Middle frontal gyrus (tissue), 1 donor: ENCODE measurements around the gene ATG4A.

Source experiments
- DNase-seq: peaks from one replicate; pipeline ENCODE4 v3.0.0-alpha.2; 2015; ENCODE audit warnings: low spot score; ENCODE audit errors: extremely low spot score

ATG4A gene

DNA sequence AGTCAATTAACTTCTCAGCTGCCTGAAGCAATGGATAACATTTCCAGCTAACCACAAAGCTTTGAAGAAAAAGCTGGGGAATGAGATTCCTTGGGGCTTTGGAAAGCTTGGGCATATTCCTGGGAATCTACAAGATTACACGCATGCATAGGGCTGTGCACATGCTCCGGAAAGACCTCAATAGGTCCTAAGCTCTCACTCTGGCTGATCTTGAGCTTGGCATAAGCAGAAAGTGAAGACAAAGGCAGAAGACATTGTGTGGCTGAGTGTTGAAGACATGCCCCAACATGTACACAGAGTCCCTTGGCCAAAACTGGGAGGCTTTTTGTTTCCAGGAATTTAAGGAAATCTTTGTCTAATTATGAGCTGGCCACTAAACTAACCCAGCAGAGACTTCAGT, 31.2 kb downstream of the ATG4A start:
- no peak for DNase-seq

DNA sequence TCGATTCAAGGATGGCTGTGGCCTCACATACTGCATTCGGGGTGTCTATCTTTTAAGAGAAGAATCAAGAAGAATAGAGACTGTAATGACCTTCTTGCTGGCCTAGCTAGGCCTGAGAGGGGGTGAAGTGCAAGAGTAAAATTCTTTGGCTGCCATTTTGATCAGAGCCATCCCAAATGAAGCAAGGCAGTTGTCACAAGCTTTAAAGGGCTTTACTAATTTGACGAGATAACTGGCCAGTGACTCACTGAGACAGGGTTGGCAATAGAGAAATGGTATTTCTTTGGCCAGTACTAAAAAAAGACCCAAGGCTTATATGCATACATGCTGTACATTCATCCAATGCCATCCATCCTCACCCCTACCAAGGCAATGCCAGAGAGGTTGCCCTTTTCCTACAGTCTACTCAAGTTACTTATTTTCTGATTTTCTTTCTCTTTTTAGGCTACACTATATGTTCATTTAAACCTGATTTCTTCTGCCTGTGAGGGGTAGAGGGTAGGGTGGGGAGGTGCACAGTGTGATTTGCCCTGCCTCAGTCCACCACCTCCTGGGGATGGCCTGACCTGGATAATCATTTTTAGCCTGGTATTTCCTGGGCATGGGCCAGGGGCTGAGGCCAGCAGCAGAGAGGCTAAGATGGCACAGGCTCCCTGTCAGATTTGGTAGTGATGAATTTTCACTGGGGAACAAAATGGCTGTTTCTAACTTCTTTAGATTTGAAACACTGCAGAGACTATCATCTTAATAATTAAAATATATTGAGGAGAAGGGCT, 32.2 kb downstream of the ATG4A start:
- DNase-seq = no peak

DNA sequence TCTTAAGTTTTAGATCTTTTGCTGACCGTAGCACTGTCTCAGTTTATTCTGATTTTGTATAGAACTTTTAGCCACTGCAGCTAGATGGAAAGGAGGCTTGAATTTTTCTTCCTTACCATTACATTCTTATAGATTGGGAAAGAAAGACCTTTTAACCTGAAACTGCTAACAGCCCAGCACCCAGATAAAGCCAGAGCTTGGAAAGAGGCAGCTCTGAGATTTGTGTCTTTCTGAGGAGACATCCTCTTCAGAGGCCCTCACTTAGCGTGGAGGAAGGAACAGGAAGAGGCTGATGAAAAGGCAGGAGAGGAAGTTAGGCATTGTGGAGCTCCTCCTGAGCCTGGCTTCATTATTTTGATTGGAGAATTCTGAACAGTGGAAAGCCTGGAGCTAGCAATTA, 35.1 kb downstream of the ATG4A start:
- DNase-seq = no peak

DNA sequence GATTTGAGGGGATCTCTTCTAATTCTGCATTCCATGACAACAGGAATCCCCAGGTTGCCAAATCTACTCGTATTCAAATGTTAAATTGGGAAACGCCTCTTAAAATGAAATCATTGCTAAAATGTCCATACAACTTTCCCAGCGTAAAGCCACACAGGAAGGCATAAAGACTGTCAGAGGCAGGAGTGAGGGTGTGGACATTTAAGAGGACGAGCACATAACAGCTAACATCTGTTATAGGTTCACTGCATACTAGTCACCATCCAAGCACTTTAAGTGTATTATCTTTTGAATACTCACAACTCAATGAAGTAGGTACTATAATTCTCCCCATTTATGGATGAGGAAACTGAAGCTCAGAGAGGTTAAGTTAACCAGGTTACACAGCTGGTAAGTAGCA, 35.6 kb downstream of the ATG4A start:
- DNase-seq = no peak

DNA sequence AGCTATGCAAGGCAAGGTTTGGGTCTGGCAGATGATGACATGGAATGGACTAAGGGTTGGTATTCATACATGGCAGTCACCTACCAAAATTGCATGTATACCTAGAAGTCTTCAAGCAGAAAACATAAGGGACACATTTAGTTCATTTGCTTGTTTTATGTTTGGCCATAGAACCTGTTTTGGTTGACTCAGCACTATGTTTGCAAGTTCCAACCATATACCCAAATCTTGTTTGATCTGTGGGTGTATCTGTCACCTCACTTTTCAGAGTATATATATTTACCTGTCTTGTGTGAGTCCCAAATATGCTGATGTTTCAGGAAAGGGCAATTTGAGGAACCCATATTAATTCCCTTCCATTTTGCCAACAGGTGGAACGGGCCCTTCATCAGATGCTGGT, 39.3 kb downstream of the ATG4A start:
- DNase-seq = no peak

DNA sequence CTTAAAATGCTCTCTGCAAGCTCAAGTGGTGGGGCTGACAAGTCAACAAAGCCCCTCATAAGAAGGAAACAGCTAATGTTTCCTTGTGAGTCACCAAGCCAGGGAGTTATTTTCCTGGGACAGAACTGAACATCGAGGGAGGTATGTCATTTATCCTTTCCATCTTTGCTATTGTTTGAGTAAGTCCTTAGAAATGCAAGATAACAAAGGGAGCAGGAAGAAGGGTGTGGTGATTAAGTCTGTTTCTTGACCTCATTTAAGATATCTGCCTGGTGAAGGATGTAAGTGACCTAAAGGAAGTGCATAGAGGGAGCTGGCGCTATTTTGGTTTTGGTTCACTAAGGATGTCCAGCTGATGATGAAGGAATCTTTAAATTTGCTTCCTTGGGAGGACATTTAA, 39.9 kb downstream of the ATG4A start:
- no peak for DNase-seq

DNA sequence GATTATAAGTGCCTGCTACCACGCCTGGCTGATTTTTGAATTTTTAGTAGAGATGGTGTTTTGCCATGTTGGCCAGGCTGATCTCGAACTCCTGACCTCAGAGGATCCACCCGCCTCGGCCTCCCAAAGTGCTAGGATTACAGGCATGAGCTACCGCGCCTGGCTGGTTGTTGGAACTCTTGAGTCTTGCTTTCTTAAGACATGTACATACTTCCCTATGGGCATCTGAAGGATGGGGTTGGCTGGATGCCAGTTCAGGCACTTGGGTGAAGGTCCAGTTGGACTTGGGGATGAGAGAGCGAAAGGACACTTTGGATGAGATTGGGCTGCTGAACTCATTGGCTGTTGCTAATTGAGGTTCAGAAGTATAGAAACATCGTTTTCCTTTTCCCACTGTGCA, 40.5 kb downstream of the ATG4A start:
- no peak for DNase-seq

DNA sequence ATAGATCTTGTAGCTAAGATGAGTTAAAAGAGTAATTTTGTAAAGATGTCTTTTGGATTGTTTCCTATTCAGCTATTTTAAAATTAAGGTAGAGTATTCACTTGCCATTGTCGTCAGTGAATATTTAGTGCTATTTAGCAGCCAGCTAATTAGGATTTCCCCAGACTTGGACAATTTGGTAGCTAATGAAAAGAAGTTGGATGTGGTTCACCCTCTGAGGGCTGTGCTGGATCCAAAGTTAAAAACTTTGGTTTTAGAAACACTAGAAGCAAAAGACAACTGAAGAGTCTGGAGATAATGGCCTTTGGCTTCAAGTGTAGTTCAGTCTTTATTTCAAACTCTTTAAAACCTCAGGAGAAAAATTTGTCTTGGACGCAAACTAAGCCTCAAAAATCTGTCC, 41.3 kb downstream of the ATG4A start:
- no peak for DNase-seq

DNA sequence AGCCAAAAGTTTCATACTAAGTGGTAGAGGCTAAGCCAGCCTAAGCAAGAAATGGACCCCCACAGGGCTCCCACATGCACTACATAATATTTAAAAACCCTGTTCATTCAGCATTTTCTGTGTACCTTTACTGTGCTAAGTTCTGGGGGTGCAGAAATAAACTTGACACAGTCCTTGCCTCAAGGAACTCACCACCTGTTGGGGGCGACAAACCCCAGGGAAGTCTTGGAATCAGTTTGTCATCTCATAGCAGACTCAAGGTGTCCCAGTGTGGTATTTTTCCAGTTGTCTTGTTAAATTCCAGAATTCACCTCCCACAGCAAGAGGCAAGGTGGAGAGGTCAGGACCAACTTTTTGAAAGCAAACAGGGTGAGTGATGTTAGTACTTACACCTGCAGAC, 43.1 kb downstream of the ATG4A start:
- no peak for DNase-seq

DNA sequence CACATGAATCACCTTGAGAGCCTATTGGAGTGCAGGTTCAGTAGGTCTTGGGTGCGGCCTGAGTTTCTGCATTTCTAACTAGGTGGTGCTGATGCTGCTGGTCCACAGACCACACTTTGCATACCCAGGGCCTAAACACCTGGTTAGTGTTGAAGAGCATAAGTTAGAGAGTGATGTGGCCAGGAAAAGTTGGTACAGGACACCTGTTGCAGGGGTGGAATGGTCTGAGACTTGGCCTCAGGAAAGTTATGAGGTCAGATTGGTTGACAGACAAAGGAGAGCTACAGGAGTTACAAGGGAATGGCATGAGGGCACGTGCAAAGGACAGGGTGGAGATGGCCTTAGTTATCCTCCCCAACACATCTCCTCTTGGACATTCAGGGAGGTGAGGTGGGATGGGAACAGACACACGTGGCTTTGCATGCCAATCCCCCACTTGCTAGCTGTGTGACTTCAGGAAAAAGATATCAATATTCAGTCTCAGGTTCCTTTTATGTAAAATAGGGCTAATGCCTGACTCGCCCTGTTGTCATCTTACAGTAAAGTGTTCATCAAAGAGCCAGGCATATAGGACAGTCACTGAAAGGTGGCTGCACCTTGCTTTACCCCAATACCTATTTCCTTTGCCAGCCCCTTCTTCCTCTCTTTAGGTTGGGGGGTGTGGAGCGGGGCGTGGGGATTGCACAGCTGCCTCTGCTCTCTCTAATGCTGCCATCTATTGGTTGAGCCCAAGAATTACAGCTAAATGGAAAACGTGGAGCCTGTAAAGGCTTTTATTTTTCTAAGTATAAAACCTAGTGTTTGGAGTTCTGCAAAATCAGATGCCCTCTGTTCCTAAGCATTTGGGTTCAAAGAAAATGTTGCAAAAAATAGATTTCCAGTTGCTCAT, 47.5 kb downstream of the ATG4A start:
- DNase-seq = no peak

DNA sequence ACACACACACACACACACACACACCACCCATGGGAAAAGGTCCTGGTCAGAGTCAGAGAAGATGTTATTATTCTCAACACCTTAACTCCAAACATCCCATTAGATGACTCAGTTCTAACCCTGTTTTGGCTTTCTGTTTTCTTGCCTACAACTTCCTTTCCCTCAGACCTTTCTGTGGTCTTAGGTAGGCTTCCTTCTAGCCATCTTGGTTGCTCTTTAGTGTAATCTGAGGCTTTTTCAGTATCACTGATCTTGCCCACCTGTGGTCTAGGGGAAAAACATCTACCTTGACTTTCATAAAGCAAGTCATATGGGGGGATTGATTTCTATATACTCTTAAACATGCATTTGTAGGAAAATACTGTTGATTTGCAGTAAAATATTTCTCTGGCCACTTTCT, 56.9 kb downstream of the ATG4A start:
- no peak for DNase-seq

DNA sequence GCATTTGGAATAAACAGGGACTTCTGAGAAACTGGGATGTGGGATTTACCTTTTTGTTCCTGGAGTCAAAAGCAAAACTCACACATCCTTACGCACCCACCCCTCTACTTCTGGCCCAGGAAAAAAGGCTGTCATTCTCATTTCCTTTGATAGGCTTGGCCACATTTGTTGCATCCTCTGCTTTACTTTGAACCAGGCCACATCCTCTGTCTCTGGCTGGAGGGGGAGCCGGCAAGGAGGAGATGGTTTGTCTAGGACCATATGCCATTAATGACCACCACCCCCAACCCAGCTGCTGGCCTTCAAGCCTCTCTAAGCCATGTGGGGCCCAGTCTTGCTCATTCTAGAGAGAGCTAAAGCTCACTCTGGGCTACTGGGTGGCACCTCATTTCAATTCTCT, 64.5 kb downstream of the ATG4A start:
- DNase-seq = no peak

DNA sequence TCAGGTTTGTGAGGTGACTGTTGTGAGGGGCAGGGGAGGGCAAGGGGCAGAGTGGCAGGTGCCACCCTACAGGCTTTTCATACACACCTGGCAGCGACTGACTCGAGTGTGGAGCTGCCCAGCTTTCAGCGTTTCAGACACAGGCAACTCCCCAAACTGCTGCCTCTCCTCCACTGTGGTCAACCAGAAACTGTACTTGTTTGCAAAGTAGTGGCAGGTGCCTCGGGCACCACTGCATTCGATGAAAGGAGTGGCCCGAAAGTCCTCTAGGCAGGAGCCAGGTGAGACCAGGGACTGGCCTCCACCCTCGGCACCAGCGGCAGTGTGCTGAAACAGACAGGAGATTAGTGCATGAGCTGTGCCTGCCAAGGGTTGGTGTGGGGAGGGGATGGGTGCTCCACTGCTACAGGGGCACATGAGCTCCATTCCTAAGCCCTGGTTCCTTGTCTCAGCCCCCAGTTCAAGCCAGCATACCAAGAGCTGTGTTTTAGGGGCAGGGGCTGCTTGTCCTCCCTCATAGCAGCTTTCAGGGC, 65.4 kb downstream of the ATG4A start:
- no peak for DNase-seq

DNA sequence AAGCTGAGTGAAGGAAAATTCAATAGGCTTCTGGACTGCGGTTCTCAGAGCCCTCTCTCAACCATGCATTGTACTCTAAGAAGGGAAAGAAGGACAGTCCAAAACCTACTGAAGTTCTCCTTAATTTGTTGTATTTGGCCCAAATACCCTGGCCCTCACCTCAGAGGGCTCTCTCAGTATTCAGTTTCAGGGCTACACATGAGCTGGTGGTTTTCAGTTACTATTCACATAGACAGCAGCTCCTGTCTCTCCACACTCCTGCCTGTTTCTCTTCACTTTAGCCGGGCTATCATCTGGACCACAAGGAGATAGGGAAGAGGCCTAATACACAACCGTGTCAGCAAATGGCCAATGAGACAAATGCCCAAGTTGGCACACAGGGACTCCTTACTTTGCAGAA, 66.0 kb downstream of the ATG4A start:
- DNase-seq = no peak

DNA sequence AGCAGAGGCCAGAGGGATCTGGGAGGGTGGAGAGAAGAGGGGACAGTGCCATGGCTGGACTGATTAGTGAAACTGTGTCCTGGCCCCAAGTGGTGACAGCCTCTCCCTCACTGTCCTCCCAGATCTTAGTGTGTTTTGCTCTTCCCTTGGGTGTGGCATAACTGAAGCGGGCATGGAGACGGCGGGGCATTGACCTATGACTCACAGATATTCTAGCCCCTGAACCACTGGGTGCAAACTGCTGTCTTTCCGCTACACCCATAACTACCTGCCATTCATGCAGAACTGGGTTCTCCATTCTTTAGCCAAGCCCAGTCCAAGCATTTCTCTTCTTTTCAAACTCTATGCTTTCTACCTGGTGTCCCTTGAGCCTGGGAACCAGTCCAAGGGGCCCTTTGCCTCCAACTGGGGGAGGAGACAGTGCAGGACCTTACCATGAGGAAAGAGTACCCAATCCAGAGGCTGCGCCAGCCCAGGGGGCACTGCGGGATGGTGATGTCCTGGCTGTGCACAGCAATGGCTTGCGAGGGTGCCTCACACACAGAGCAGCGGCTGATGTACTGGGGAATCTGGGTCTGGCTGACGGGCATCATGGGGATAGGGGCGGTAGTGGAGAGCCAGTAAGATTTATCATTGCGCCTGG, 67.6 kb downstream of the ATG4A start:
- DNase-seq = no peak

DNA sequence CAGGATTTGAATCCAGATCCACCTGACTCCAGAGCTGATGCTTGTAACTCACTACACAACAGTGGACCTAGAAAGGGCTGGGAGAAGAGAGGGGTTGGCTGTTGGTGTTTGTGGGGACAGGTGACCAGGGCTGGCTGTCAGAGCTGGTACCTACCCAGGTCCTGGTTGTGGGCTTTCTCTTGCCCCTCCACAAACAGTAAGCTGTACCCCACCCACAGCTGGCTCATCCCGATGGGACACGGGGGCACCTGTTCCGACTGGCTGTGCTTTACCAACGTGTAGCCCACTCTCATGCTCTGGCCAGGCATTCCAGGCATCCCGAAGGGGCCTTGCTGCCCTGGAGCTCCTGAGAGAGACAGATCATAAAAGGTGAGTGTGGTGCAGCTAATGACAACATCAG, 68.7 kb downstream of the ATG4A start:
- no peak for DNase-seq

DNA sequence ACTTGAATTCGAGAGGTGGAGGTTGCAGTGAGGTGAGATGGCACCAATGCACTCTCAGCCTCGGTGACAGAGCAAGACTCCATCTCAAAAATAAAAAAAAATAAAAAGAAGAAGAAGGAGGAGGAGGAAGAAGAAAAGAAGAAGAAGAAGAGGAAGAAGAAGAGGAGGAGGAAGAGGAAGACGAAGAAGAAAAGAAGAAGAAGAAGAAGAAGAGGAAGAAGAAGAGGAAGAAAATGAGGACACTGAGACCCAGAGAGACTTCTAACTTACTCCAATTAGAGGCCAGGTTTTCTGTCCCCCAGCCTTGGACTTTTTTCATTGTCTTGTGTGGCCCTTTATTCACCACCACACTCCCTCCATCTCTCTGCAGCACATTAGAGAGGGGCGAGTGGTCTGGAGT, 70.7 kb downstream of the ATG4A start:
- DNase-seq = no peak

DNA sequence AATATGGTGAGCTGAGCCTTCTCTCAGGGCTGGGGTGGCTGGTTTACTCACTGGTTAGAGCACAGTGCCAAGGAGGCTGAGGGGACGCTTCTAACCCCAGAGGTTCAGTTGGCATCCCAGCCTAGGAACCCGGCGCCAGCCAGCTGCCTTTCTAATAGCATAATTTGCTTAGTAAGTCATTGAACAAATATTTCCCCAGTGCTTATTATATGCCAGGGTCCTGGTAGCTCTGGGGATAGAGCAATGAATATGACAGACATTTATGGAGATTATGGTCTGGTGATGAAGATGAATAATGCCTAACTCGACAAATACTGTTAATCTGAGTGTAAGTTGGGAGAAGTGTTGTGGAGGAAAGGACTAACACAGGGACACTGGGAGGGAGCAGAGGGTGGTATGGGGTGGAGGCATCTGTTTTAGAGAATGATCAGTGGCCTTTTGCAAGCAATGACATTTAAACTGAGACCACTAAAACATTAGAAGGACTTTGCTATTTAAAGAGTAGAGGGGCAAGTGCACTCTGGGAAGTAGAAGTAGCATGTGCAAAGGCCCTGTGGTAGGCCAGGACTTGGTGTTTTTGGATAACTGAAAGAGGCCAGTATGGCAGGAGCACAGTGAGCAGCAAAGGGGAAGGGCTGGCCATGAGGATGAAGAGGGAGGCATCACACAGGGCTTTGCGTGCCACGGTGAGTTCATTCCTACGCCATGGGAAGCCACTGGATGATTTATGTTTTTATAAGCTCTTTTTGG, 71.9 kb downstream of the ATG4A start:
- no peak for DNase-seq

DNA sequence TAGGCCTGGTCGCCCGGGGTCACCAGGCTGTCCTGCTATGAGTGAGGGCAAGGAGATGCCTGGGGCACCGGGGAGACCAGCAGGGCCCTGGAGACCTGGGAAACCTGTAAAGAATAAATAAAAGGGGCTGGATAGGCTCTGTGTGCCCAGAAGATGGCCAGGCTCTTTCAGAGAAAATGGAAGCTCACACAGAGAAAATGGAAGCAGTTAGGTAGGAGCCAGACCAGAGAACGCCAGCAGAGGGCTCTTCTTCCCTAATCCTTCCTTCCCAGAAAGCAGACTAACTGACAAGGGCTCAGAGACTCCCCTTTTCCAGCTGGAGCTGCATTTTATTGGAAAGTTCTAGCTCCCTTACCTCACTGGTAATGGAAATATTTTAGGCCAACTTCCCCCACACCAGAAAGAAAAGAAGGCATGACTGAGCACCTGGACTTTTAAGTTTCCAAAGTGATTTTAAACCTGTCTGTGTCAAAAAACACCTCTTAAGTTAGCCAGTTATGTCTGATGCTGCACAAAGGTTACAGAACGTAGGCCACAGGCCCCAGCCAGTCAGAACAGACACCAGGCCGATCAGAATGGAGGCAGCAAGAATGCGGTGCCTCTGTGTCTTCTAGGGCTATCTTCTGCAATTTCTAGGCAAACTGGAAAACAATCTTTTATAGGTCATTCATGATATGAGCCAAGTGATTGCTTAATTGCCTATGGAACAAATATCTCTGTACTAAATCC, 74.0 kb downstream of the ATG4A start:
- DNase-seq = no peak

DNA sequence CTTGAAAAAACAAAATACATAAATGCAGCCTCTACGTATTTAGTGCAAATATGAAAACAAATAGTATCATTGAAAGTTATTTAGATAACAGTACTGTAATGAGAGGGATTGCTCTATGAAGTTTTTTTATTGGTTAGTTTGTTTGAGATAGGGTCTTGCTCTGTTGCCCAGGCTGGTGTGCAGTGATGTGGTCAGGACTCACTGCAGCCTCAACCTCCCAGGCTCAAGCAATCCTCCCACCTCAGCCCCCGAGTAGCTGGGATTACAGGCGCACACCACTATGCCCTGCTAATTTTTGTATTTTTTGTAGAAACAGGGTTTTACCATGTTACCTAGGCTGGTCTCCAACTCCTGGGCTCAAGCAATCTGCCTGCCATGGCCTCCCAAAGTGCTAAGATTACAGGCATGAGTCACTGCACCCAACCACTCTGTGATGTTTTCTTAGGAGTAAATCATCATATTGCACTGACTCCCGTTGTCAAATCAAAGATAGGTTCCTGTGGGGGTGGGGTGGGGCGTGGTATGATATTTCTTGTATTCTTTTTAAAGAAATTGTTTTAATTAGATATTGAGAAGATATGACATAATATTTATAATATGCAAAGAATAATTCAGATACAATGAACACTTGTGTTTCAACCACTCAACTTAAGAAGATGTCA, 75.8 kb downstream of the ATG4A start:
- DNase-seq = no peak
